Measurements from ENCODE around the gene ARL17B.
"Not testable (repeated sequence)": the region's sequence is repeated elsewhere in the genome, so short reads cannot be mapped to it uniquely, and the experiment has no call there.

The ARL17B gene

DNA sequence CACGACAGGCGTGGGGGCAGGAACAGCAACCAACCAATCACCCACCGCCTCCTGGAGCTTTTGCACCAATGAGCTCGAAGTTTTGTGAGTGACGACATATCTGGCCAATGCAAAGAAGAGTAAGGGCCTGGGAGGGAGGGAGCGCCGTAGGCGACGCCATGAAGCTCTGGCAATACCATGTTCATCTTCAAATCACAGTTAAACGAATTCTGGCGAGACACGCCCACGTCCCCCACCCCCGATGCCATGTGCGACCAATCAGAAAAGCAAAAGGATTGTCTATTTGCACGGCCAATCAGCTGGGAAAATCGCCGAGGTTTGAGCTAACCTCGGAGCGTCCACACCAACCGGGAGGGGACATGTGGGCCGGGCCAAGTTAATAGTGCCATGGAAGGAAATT is at the start of gene ARL17B:
TSS of gene ARL17B (minus strand) at position 12 of the 400 bp plus-strand sequence. CDS start 3,369 bp downstream, outside the sequence.
- not testable (repeated sequence) for DNase-seq

DNA sequence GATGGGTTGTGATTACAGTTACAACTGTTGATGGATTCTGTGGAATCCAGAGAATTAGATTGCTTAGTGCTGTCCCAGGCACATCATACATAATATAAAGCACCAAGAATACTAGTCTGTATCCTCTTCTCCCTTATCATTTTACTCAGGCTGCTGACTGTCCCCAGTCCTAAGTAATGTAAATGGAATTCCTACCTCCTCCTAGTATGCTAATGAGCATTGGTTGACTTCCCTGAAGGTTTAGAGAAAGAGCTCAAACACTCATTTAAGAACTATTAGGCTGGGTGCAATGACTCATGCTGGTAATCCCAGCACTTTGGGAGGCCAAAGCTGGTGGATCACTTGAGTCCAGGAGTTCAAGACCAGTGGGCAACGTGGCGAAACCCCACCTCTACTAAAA is 48.3 kb upstream of the ARL17B start:
- not testable (repeated sequence) for DNase-seq

DNA sequence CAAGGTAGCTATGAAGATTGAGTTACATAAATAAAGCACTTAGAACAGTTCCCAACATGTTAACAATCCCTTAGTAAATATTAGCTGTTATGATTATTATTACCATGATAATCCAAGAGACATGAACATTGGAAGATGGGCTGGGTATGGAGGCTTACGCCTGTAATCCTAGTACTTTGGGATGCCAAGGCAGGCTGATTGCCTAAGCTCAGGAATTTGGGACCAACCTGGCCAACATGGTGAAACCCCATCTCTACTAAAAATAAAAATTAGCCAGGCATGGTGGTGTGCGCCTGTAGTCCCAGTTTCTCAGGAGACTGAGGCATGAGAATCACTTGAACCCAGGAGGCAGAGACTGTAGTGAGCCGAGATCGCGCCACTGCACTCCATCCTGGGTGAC is 45.6 kb upstream of the ARL17B start:
- not testable (repeated sequence) for DNase-seq

DNA sequence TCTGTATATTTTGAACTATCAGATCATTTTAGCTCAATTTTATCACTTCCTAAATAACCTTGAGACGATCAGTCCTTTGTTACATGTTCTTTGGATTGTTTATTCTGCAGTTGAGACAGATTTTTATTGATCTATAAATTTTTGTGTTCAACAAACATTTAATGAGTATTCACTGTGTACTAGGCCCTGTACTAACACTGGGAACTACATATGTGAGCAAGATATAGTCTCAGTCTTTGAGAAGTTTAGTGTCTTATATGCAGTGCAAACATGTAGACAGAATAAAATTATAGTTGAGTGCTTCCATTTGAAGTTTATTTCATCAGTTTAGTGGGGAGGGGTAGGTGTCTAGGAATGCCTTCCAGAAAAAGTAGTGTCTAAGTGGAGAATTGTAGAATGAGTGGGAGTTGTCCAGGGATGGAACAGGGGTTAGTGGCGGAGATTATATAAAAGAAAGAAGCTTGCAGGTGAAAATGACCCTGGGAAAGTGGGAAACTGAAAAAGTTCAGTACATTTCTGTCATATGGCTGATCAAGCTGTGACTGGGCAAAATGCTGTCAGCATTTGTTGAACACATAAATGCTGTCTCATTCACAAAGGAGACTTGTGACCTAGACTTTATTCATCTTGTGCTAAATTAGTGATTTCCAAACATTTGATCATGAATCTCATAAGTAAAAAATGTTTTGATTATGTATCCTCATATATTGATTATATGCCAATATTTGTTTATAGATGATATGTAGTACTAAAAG is 39.6 kb upstream of the ARL17B start:
- not testable (repeated sequence) for DNase-seq

DNA sequence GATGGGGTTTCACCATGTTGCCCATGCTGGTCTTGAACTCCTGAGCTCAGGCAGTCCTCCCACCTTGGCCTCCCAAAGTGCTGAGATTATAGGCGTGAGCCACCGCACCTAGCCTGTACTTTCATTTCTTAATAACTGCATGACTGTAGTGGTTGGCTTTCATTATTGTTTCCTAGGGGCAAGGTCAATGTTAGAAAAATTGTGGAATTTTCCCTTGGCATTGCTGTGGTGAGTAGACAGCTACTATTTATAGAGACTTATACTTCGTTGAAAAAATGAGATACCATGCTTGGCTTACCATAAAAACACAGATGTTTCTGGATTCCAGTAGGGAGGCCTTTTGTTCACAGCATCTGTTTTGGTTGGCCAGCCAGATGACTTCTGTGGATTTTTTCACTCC is 39.0 kb upstream of the ARL17B start:
- DNase-seq = not testable (repeated sequence)

DNA sequence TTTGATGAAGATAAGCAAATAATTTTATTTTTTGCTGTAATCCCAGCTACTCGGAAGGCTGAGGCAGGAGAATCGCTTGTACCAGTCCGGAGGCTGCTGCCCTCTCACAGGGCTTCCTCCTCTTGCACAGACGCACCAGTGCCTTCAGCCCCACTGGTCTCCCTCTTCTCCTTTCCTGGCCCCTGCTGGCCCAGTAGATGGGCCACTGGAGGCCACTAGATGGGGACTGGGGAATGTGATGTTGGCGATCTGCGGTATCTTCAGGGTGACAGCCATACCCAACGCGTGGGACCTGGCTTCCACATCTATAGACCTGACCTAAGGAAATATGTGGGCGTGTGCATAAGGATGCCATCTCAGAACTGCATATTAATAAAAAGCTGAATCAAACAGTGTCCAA is 38.4 kb upstream of the ARL17B start:
- not testable (repeated sequence) for DNase-seq

DNA sequence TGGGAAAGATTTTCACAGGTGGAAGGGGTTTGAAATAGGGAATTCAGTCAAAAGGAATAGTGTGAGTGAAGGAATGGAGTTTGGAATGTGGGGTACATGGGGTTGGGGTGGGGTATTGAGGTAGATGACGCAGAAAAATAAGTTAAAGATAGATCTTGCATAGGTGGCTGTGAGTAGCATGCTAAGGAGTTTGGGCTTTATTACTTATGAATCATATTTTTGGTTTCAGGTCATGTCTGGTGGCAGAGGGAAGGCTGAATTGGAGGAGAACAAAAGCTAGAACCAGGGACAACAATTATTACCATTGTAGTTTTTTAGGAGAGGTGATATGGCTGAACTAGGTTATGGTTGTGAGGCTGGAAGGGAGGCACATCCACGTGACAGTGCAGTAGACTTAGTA is 34.7 kb upstream of the ARL17B start:
- not testable (repeated sequence) for DNase-seq

DNA sequence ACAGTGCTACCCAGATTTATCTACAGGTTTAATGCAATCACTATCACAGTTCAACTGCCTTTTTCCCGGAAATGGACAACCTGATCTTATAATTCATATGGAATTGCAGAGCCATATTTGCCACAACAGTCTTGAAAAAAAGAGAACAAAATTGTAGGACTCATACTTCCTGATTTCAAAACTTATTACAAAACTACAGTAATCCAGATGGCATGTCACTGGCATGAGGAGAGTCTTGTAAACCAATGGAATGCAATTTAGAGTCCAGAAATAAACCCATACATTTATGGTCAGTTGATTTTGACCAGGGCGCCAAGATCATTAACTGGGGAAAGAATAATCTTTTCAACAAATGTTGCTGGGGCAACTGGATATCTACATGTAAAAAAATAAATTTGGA is 32.1 kb upstream of the ARL17B start:
- not testable (repeated sequence) for DNase-seq

DNA sequence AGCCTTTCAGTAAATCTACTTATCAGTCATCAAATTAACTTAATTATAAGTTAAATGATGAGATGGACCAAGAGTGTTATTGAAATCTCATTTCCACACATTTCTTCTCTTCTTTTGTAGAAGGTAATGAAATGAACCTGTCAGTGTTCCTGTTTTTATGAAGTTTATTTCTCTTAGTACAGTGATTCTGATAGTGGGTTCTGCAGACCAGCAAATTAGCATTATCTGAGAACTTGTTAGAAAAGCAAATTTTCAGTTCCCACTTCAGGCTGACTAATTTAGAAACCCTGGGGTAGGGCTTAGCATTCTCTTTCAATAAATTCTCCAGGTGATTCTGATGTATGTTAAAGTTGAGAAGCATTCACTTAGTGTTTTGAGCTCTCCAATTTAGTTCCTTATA is 23.9 kb upstream of the ARL17B start:
- not testable (repeated sequence) for DNase-seq

DNA sequence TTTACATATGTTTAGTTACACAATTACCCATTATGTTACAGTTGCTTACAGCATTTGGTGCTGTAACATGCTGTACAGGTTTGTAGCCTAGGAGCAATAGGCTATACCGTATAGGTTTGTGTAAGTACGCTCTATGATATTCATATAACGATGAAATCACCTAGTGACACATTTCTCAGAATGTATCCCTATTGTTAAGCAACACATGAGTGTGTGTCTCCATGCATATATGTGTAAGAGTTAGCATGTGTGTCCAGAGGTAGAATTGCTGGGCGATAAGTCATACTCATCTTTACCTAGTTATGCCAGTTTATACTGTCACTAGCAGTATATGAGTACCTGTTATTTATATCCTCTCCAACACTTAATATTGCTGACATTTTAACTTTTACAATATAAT is 21.6 kb upstream of the ARL17B start:
- not testable (repeated sequence) for DNase-seq

DNA sequence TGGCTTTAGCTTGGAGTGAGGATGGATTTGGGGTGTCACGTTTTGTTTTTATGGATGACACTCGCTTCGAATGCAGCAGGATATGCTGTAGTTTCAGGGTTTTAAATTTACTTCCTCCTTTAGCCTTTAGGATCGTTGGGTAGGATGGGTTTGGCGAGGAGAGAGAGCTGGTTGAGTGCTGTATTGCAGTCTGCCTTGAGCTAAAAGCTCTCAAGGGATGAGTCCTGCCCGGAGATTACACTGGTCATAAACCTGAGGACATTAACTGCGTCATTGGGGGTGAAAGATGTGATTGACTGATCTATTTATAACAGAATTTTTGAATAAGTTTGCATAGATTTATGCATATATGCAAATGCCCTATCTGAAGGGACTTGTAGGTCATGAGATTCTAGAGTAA is 11.9 kb upstream of the ARL17B start:
- not testable (repeated sequence) for DNase-seq

DNA sequence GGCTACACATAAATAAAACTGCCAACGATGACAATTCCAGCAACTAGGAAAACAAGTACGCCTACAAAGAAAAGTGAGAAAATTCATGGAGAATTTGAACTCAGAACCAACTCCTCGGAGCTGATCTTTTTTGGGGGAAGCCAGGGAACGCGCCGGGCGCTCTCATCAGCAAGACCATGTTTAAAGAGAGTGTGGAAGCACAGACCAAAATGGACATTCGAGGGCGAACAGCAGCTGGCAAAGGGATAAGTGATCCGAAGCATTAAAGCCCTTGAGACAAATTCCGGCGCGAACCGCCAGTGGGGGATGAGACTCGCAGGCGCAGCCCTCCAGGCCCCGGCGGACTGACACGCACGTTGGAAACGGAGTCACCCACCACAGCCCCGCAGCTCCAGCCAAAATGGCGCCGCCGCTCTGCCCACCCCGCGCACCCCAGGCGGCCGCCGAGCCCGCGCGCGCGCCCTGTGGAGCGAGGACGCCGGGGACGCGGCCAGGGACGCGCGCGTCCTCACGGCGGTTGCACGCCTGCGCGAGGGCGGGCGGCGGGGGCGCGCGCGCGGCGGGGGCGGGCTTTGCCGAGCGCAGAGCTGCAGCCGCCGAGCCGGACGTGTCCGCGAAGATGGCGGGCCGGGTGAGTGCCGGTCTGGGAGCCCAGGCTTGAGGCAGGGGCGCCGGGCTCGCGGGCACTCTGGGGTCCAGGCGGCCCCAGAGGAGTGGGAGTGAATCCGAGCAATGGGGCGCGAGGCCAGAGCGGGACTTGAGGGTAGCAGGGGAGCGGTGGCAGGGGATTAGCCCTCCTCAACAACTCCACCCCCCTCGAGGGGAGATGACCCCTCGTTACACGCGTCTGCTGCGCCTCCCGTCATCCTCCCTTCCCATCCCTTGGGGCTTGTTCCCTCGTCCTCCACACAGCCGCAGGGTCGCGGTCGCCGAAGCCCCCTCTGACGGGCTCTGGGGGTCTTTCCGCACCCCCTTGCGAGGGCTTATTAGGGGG is 11.0 kb upstream of the ARL17B start:
- not testable (repeated sequence) for DNase-seq

DNA sequence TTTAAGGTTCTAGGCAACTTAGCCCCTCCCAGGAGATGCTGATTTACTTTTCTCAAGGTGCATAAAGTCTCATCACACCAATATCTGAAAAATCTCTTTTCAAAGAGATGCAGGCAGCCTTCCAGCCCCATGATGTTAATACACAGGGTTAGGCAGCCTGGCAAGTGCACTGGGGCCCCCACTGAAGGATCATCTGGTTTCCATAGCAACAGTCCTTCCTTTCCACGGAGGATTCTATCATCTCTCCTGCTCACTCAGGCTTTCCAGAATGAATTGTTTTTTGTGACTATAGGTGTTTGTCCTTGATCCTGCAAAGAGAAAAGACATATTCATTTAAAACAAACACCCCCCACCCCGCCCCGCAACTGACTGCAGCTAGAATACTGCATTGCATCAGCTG is 6.0 kb upstream of the ARL17B start:
- not testable (repeated sequence) for DNase-seq

DNA sequence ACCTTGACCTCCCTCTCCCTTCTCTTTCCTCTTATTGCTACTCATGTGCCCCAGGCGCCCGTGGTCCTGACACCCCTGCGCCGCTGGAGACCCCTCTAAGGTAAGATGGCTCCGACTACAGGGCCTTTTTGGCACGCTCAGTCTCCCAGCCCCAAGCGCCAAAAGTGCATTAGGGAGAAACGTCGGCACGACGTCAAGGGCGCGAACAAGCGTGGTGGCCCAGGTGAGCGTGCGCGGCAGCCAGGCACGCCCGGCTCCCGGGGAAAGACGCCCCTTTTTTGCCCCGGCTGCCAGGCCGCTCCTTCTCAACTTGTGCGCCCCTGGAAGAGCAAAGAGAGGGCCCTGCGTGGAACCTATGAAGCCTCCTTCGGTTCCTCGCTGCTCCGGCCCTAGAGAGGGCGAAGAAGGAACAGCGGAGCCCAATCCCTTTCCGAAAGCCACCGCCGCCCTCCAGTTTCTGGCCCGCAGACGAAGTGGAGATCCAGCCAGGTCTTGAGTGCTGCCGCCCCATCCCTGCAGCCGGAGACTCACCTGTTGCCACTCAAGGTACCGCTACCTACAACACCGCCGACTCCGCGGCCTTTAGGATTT is 326 bp downstream of the ARL17B start:
- not testable (repeated sequence) for DNase-seq

DNA sequence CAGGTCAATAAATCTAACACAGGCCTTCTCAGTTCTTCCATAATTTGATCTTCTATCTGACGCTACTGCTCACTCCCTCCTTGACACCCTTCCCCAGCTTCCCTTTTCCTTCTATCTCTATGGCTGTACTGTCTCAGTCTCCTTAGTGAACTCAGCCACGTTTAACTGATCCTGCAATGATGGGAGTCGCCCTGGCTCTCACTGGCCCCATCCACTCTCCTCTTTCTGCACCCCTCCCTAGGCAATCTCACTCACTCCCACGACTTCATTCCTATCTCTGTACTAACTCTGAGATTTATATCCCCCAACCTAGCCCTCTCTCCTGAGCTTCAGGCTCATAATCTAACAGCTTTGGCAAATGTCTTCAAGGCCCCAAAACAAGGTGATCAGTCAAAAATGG is 7.7 kb downstream of the ARL17B start:
- DNase-seq = not testable (repeated sequence)

DNA sequence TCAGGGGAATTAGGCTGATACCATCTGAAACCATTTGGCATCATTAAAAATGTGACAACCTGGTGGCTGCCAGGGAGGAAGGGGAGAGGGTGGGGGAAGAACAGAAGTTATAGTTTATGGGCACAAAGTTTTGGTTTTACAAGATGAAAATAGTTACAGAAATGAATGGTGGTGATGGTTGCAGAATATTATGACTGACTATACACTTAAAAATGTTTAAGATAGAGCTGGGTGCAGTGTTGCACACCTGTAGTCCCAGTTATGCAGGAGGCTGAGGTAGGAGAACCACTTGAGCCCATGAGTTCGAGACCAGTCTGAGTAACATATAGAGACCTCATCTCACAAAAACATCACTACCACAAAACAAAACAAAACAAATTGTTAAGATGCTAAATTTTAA is 12.5 kb downstream of the ARL17B start:
- DNase-seq = not testable (repeated sequence)

DNA sequence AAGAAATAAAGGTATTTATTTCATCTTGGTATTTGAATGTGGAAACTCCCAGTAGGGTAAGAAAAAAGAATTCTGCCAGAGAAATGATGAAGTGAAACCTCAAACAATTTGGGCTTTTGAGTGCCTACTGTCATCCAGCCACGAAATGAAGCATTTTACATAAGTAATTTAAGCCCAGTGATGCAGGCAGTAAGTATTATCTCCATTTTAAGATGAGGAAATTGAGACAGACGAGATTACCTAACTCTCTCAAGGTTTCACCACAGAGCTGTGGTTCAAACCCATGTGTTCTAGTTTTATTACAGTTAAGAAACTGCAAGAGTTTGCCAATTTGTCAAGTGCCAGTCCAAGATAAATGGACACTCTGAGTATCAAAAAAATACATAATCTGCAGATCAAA is 13.2 kb downstream of the ARL17B start:
- DNase-seq = not testable (repeated sequence)

DNA sequence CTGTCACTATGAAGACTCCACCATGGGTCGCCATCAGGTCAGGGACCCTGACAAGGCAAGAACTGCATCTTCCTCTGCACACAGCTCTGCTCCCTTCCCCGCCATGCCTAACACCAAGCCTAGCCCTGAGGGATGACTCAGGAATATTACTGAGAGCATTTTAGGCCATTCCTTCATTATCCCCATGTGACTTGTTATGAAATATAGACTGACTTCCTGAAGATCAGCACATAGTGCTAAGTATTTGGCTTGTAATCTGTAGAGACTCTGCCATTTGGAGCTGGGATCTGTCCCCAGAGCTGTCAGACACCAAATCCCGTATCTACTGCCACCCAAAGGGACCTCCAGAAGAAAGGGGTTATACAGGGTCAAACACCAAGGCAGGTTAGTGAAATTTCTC is 19.4 kb downstream of the ARL17B start:
- not testable (repeated sequence) for DNase-seq

DNA sequence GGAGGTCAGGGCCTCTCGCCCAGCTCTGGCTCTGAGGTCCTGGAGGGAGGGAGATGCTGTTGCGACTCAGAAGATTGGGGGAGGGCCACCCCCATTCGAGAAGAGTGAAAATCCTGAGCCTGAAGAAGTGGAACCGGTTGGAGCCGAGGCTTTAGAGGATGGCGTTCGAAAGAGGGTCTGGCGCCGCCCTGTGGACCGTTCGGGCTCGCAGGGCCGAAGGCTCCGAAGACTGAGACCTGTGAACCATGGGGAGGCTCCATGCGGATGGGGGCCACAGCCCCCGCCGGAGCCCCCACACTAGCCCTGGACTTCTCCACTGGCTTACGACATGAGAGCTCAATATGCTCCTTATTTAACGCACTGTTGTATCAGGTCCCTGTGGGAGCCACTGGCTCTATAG is 20.3 kb downstream of the ARL17B start:
- DNase-seq = not testable (repeated sequence)

DNA sequence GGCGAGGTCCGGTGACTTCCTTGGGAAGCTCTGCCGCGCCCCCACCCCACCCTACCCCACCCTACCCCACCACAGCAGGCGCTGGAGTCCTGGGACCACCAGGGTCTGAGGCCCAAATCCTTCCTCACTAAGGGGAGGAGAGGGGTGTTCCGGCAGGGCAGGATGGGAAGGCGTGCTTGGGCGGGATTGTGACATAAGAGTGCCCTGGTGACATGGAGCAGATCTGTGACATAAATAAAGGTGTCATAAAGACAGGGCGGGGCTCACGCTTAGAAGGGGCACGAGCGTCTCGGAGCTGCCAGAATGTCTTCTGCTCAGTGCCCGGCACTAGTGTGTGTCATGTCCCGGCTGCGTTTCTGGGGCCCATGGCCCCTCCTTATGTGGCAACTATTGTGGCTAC is 66.7 kb downstream of the ARL17B start, which contains the start of gene LRRC37A:
TSS of gene LRRC37A (plus strand) at position 301 of the 400 bp plus-strand sequence. CDS start at position 304, 3 bp downstream.
- not testable (repeated sequence) for DNase-seq

DNA sequence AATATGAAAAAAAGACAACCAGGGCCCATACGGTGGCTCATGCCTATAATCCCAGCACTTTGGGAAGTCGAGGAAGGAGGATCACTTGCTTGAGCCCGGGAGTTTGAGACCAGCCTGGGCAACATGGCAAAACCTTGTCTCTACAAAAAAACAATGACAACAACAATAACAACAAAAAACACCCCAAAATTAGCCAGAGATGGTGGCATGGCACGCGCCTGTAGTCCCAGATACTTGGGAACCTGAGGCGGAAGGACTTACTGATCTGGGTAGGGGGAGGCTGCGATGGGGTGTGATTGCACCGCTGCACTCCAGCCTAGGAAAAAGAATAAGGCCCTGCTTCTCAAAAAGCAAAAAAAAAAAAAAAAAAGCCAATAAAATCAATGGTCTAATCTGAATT is 69.9 kb downstream of the ARL17B start:
- not testable (repeated sequence) for DNase-seq

DNA sequence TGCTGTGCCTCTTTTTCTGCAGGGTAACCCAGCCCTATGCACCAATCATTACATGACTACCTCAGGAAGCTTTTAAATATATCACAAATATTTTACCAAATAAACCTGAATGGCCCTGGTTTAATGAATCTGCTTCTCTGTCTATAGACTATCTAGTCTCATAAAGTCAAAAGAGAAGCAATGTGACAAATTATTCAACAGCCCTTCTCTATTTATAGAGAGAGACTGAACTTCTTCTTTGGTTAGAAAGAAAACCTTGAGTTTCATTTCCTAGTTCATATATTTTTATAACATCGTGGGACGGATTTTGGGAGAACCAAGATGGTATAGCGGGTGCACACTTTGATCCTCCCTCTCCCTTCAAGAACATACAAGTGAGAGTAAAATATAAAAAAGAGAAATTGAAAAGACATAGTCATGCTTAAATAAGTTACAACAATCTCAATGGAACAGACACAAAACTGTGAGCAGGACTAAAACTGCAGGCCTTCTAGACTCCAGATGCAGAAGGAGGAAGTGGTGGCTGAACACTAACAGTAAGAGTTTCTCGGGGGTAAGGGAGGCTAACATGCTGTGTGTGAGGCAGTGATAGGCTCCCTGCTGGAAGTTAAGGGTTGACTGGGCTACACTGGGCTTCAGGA is 70.5 kb downstream of the ARL17B start:
- DNase-seq = not testable (repeated sequence)

Data from NCI-H524 treated with DMSO at 0.1 percent for 48 hours (cell line).